ENCODE results near the gene ALS2. TPM values are rescaled to one million over a fixed set of nuclear protein-coding genes. Genes with fewer than 3 reads are reported as not detected.

Gene ALS2
- total and polyA plus RNA-seq, 2 donors (not counting 1 experiment from before 2014, with no cell fraction given), result 1.4 to 16.7 TPM

- Histone ChIP-seq H3K9me3 (ENCODE audit: control extremely low read depth in 1 of 3, control insufficient read depth in 2 of 3, insufficient read depth in 1 of 3, low read length in 2 of 3) (no peaks in the 10 kb centered on the region), H3K27me3 (replicated peaks in 1 of 4; ENCODE audit: control extremely low read depth in 1 of 4, control insufficient read depth in 3 of 4, insufficient read depth in 4 of 4, low read length in 3 of 4) (no peaks in the 10 kb centered on the region), H3K36me3 (replicated peaks in 1 of 2; ENCODE audit: control extremely low read depth in 1 of 2, control insufficient read depth in 1 of 2, extremely low read depth in 1 of 2, insufficient read depth in 2 of 2, low read length in 1 of 2) (no peaks in the 10 kb centered on the region), H3K4me3 (ENCODE audit: control extremely low read depth in 1 of 5, extremely low read depth in 1 of 5, insufficient read depth in 1 of 5, low read depth in 2 of 5, low read length in 4 of 5) (no peak overlapping the region), H3K9ac (ENCODE audit: low read length) (no peak overlapping the region), H3K79me2 (ENCODE audit: control insufficient read depth, insufficient read depth, low read length) (peaks cover 30% of the 10 kb centered on the region), H3K4me1 (ENCODE audit: control insufficient read depth in 2 of 2, insufficient read depth in 2 of 2, low read length in 2 of 2) (peaks cover 13 to 15% of the 10 kb centered on the region in 2 donors), H3K27ac (ENCODE audit: low read length in 2 of 2) (no peak overlapping the region), H3K4me2 (replicated peaks; ENCODE audit: low read depth, low read length, poor library complexity, severe bottlenecking) (no peak overlapping the region), H4K20me1 (ENCODE audit: control insufficient read depth, insufficient read depth, low read length, poor library complexity, severe bottlenecking) (no peaks in the 10 kb centered on the region), H2AFZ (ENCODE audit: insufficient read depth, low read depth, low read length, poor library complexity, severe bottlenecking) (no peak overlapping the region)
- no peak for TF ChIP-seq CTCF (IDR thresholded peaks at IDR 0.05)
- TF ChIP-seq EZH2 (IDR thresholded peaks at IDR 0.05; ENCODE audit: borderline replicate concordance, insufficient read depth, low read depth, low read length, poor library complexity, severe bottlenecking), result no peak
- POLR2A ChIA-PET, result no interaction called here
- Mint-ChIP-seq H3K4me1 (peaks cover 16% of the 10 kb centered on the region), H3K4me3 (no peak overlapping the region), H3K27me3 (no peaks in the 10 kb centered on the region), H3K27ac (no peak overlapping the region), H3K9me3 (ENCODE audit: insufficient read depth) (no peaks in the 10 kb centered on the region)
- CTCF ChIA-PET, result no interaction called here
- intact Hi-C loops (cut with micrococcal nuclease), result loop anchor here (5.0 kb wide), 1 partner anchor 1865 kb away; the partner anchor contains the start of gene C2orf69
- DNase-seq, result no peak
- ATAC-seq (ENCODE audit: low read depth), result no peak
These were observed 3.7 kb downstream of the ALS2 start for GRCh38 chr2:201777043-201777442.

- 100% methylated on average over 1 of the region's 1 CpG for WGBS (ENCODE audit: insufficient coverage)
- H3K4me3 Mint-ChIP-seq, result no peak overlapping the region
- H3K9me3 Mint-ChIP-seq (ENCODE audit: insufficient read depth), result no peaks in the 10 kb centered on the region
- Histone ChIP-seq H3K79me2 (ENCODE audit: control insufficient read depth, insufficient read depth, low read length) (peaks cover 28% of the 10 kb centered on the region), H3K9ac (ENCODE audit: low read length) (no peak overlapping the region), H3K4me3 (ENCODE audit: control extremely low read depth in 1 of 5, extremely low read depth in 1 of 5, insufficient read depth in 1 of 5, low read depth in 2 of 5, low read length in 4 of 5) (no peak overlapping the region), H3K36me3 (replicated peaks in 1 of 2; ENCODE audit: control extremely low read depth in 1 of 2, control insufficient read depth in 1 of 2, extremely low read depth in 1 of 2, insufficient read depth in 2 of 2, low read length in 1 of 2) (no peaks in the 10 kb centered on the region), H3K27ac (ENCODE audit: low read length in 2 of 2) (no peak overlapping the region), H3K4me1 (ENCODE audit: control insufficient read depth in 2 of 2, insufficient read depth in 2 of 2, low read length in 2 of 2) (peaks cover 6% of the 10 kb centered on the region in 2 donors), H3K4me2 (replicated peaks; ENCODE audit: low read depth, low read length, poor library complexity, severe bottlenecking) (no peak overlapping the region), H3K9me3 (ENCODE audit: control extremely low read depth in 1 of 3, control insufficient read depth in 2 of 3, insufficient read depth in 1 of 3, low read length in 2 of 3) (no peaks in the 10 kb centered on the region), H2AFZ (ENCODE audit: insufficient read depth, low read depth, low read length, poor library complexity, severe bottlenecking) (no peak overlapping the region), H4K20me1 (ENCODE audit: control insufficient read depth, insufficient read depth, low read length, poor library complexity, severe bottlenecking) (no peaks in the 10 kb centered on the region), H3K27me3 (replicated peaks in 1 of 4; ENCODE audit: control extremely low read depth in 1 of 4, control insufficient read depth in 3 of 4, insufficient read depth in 4 of 4, low read length in 3 of 4) (no peaks in the 10 kb centered on the region)
- H3K27ac Mint-ChIP-seq, result no peak overlapping the region
- ChIA-PET POLR2A (no interaction called here), CTCF (no interaction called here)
- ATAC-seq (ENCODE audit: low read depth), result no peak
- no peak for TF ChIP-seq EZH2 (IDR thresholded peaks at IDR 0.05; ENCODE audit: borderline replicate concordance, insufficient read depth, low read depth, low read length, poor library complexity, severe bottlenecking)
- no peak for TF ChIP-seq CTCF (IDR thresholded peaks at IDR 0.05)
- H3K4me1 Mint-ChIP-seq, result peaks cover 7% of the 10 kb centered on the region
- no peaks in the 10 kb centered on the region for H3K27me3 Mint-ChIP-seq
- intact Hi-C loops (cut with micrococcal nuclease), result loop anchor here (5.0 kb wide), 1 partner anchor 1863 kb away; the partner anchor contains the start of gene C2orf69
- no peak for DNase-seq
These were observed 5.4 kb downstream of the ALS2 start for GRCh38 chr2:201775326-201775725.

Measured in B cell (primary cell).